Tibial nerve (tissue), 4 donors: ENCODE results near the gene RTBDN. TPM values are rescaled to one million over a fixed set of nuclear protein-coding genes. Genes with fewer than 3 reads are reported as not detected.
"Not testable (repeated sequence)": the region's sequence is repeated elsewhere in the genome, so short reads cannot be mapped to it uniquely, and the experiment has no call there.

ENCODE experiments used
- DNase-seq, 2 donors: peaks; one replicate each; pipeline ENCODE4 v3.0.0-alpha.2; 2019; ENCODE audit warnings: low spot score in 2 of 2
- H3K27ac ChIP-seq, 4 donors: fragments of 200-600 bp; sonication (generic) in 3 of 4; one replicate each; pipeline ENCODE4 v1.5.1; 2017 to 2019; ENCODE audit warnings: mild to moderate bottlenecking in 1 of 4
- H3K27me3 ChIP-seq, 2 donors: fragments of 200-600 bp; sonication (generic) in 1 of 2; one replicate each; pipeline versions ENCODE4 v1.5.1 to v1.6.0; 2017 to 2019
- H3K36me3 ChIP-seq, 3 donors: fragments of 200-600 bp; sonication (generic); one replicate each; pipeline ENCODE4 v1.5.1; 2018 to 2019
- H3K4me1 ChIP-seq, 4 donors: fragments of 200-600 bp; sonication (generic) in 3 of 4; one replicate each; pipeline ENCODE4 v1.5.1; 2017 to 2019
- H3K4me3 ChIP-seq, 4 donors: fragments of 200-600 bp; sonication (generic) in 3 of 4; one replicate each; pipeline ENCODE4 v1.5.1; 2017 to 2019; ENCODE audit warnings: mild to moderate bottlenecking in 1 of 4, moderate library complexity in 1 of 4
- H3K9me3 ChIP-seq, 4 donors: fragments of 200-600 bp; sonication (generic) in 3 of 4; one replicate each; pipeline ENCODE4 v1.5.1; 2017 to 2019
- CTCF ChIP-seq, 5 experiments: fragments of 200-600 bp in 3 of 5; fragments of 450-650 bp in 2 of 5; sonication (generic) in 3 of 5; IDR thresholded peaks; one replicate each; pipeline ENCODE4 v1.5.1; 2016 to 2019; ENCODE audit warnings: antibody characterized with exemption in 5 of 5, mild to moderate bottlenecking in 3 of 5, moderate library complexity in 2 of 5
- EP300 ChIP-seq, 2 donors: sonication (generic); formaldehyde crosslinking; IDR thresholded peaks; one replicate each; pipeline ENCODE4 v1.6.1; 2017; ENCODE audit warnings: antibody characterized with exemption in 2 of 2, mild to moderate bottlenecking in 1 of 2
- POLR2A ChIP-seq, 2 donors: fragments of 450-650 bp; IDR thresholded peaks; one replicate each; pipeline ENCODE4 v1.6.1; 2017; ENCODE audit warnings: antibody characterized with exemption in 2 of 2, mild to moderate bottlenecking in 2 of 2, moderate library complexity in 2 of 2
- WGBS, 2 donors: methylation state at CpG; one replicate each; pipeline ENCODE4 v1.1.5; 2018; 5-methylcytosine and 5-hydroxymethylcytosine counted together
- total RNA-seq, 4 donors: library from RNA; depleted of rRNA; stranded (reverse); fragments of >200 nt; gene quantifications; one replicate each; pipeline ENCODE4 v1.1.0, GENCODE V29; 2016

The RTBDN gene
- total RNA-seq, 4 donors from 2014 or later: not detected

- TF ChIP-seq POLR2A (IDR thresholded peaks at IDR 0.05) (peak; percentile 53 to 79), CTCF (IDR thresholded peaks at IDR 0.05) (peak in 1 of 5 experiments; percentile 8), EP300 (IDR thresholded peaks at IDR 0.05) (peak in 1 of 2 donors; percentile 89)
- Histone ChIP-seq H3K27me3 (no peaks in the 10 kb centered on the region), H3K4me3 (peak within 1 kb of the TSS; percentile 64 to 82 (median 78)), H3K36me3 (peaks cover 0 to 31% (median 0%) of the 10 kb centered on the region in 3 donors), H3K27ac (peak within 1 kb of the TSS; percentile 67 to 88 (median 80)), H3K9me3 (no peaks in the 10 kb centered on the region), H3K4me1 (peaks cover 0 to 32% (median 10%) of the 10 kb centered on the region in 4 donors)
- peak in 1 of 2 donors; percentile 47 for DNase-seq
- WGBS, 2 donors: 0 to 1% methylated on average over 15 to 43 of the region's 78 CpGs
These were observed 32.7 kb downstream of the RTBDN start, which contains the start of the genes PRDX2 and THSD8 for GRCh38 chr19:12801466-12802266. Gene PRDX2 (minus strand): TSS chr19:12801800. CDS start chr19:12801261, 539 bp downstream. Gene THSD8 (plus strand): TSS chr19:12802069. CDS start chr19:12802072, 3 bp downstream.

GRCh38 chr19:12800923-12801465 lies 33.4 kb downstream of the RTBDN start:
- Histone ChIP-seq H3K9me3 (no peaks in the 10 kb centered on the region), H3K27me3 (no peaks in the 10 kb centered on the region), H3K27ac (peak overlapping the region; percentile 67 to 88 (median 80)), H3K4me3 (peak overlapping the region; percentile 64 to 82 (median 78)), H3K36me3 (peaks cover 0 to 31% (median 0%) of the 10 kb centered on the region in 3 donors), H3K4me1 (peaks cover 0 to 34% (median 13%) of the 10 kb centered on the region in 4 donors)
- 8 to 12% methylated on average over 21 to 32 of the region's 38 CpGs for WGBS, 2 donors
- DNase-seq: no peak
- peak in 1 of 5 experiments; percentile 2 for TF ChIP-seq CTCF (IDR thresholded peaks at IDR 0.05)
- no peak for TF ChIP-seq POLR2A (IDR thresholded peaks at IDR 0.05)
- no peak for TF ChIP-seq EP300 (IDR thresholded peaks at IDR 0.05)

GRCh38 chr19:12800466-12800770 lies 34.0 kb downstream of the RTBDN start:
- TF ChIP-seq EP300 (IDR thresholded peaks at IDR 0.05) (no peak), POLR2A (IDR thresholded peaks at IDR 0.05) (no peak), CTCF (IDR thresholded peaks at IDR 0.05) (no peak)
- Histone ChIP-seq H3K27ac (peak overlapping the region in 2 of 4 donors; percentile 81 to 88), H3K9me3 (no peaks in the 10 kb centered on the region), H3K4me3 (peak overlapping the region in 1 of 4 donors; percentile 77), H3K27me3 (no peaks in the 10 kb centered on the region), H3K36me3 (peaks cover 0 to 31% (median 0%) of the 10 kb centered on the region in 3 donors), H3K4me1 (peaks cover 0 to 36% (median 16%) of the 10 kb centered on the region in 4 donors)
- no peak for DNase-seq
- 71 to 75% methylated on average over 1 of the region's 1 CpG for WGBS, 2 donors

- Histone ChIP-seq H3K36me3 (peaks cover 0 to 31% (median 0%) of the 10 kb centered on the region in 3 donors), H3K4me3 (no peak overlapping the region), H3K27ac (peak overlapping the region in 2 of 4 donors; percentile 81 to 88), H3K9me3 (no peaks in the 10 kb centered on the region), H3K4me1 (peaks cover 0 to 39% (median 16%) of the 10 kb centered on the region in 4 donors), H3K27me3 (no peaks in the 10 kb centered on the region)
- DNase-seq: no peak
- TF ChIP-seq CTCF (IDR thresholded peaks at IDR 0.05): no peak
- no peak for TF ChIP-seq POLR2A (IDR thresholded peaks at IDR 0.05)
- no peak for TF ChIP-seq EP300 (IDR thresholded peaks at IDR 0.05)
- 87 to 89% methylated on average over 15 to 18 of the region's 18 CpGs for WGBS, 2 donors
These were observed 34.5 kb downstream of the RTBDN start for GRCh38 chr19:12799742-12800465.

- not testable (repeated sequence) for DNase-seq, H3K9me3 ChIP-seq, H3K4me3 ChIP-seq, H3K27ac ChIP-seq, H3K27me3 ChIP-seq
- peaks cover 0 to 51% (median 26%) of the 10 kb centered on the region in 4 donors for H3K4me1 ChIP-seq
- peaks cover 0 to 31% (median 0%) of the 10 kb centered on the region in 3 donors for H3K36me3 ChIP-seq
- WGBS, 2 donors: 93 to 95% methylated on average over 7 of the region's 7 CpGs
These were observed 36.8 kb downstream of the RTBDN start for GRCh38 chr19:12797607-12798006.
